ENCODE measurements around the gene KL. TPM values are rescaled to one million over a fixed set of nuclear protein-coding genes. Genes with fewer than 3 reads are reported as not detected.

Gene KL
- total RNA-seq (2022) (0.52 and 0.83 TPM in 2 replicates), Bru-seq, nascent RNA (percentile 27 among the genes with signal in this experiment), BruChase-seq, experiment 1, labeled RNA remaining after a 6-hour chase (percentile 22 among the genes with signal in this experiment), BruChase-seq, experiment 2, labeled RNA remaining after a 2-hour chase (percentile 15 among the genes with signal in this experiment)
- long read RNA-seq, result 0 reads

- CTCF ChIA-PET, result no interaction called here
- Mint-ChIP-seq H3K36me3 (ENCODE audit: insufficient read depth, unreplicated experiment) (peaks cover 8% of the 10 kb centered on the region), H3K9me3 (ENCODE audit: low read depth, unreplicated experiment) (peaks cover 3% of the 10 kb centered on the region), H3K27ac (ENCODE audit: unreplicated experiment) (no peak within 1 kb of the TSS), H3K27me3 (ENCODE audit: unreplicated experiment) (peaks cover 43% of the 10 kb centered on the region), H3K4me3 (ENCODE audit: low read depth, unreplicated experiment) (peak within 1 kb of the TSS; percentile 81), H3K4me1 (ENCODE audit: low read depth, unreplicated experiment) (peaks cover 8% of the 10 kb centered on the region)
- peak; percentile 26 for DNase-seq
- BruUV-seq (replicated peaks), result no TSS peak
- no peak for TF ChIP-seq CTCF (IDR thresholded peaks at IDR 0.05; ENCODE audit: unreplicated experiment)
- intact Hi-C loops (cut with micrococcal nuclease; ENCODE audit: unreplicated experiment), result no loop called here
Observed at GRCh38 chr13:33016414-33017322, at the start of gene KL. TSS of gene KL (plus strand) at chr13:33016423. CDS start at chr13:33016441, 18 bp downstream.

GRCh38 chr13:32967584-32968182 is 48.5 kb upstream of the KL start:
- Mint-ChIP-seq H3K27me3 (ENCODE audit: unreplicated experiment) (no peaks in the 10 kb centered on the region), H3K36me3 (ENCODE audit: insufficient read depth, unreplicated experiment) (no peaks in the 10 kb centered on the region), H3K4me3 (ENCODE audit: low read depth, unreplicated experiment) (no peak overlapping the region), H3K9me3 (ENCODE audit: low read depth, unreplicated experiment) (no peaks in the 10 kb centered on the region), H3K27ac (ENCODE audit: unreplicated experiment) (no peak overlapping the region), H3K4me1 (ENCODE audit: low read depth, unreplicated experiment) (no peaks in the 10 kb centered on the region)
- intact Hi-C loops (cut with micrococcal nuclease; ENCODE audit: unreplicated experiment), result no loop called here
- CTCF ChIA-PET, result no interaction called here
- no peak for TF ChIP-seq CTCF (IDR thresholded peaks at IDR 0.05; ENCODE audit: unreplicated experiment)
- no TSS peak for BruUV-seq (replicated peaks)
- no peak for DNase-seq

GRCh38 chr13:32968316-32968715 is 47.9 kb upstream of the KL start:
- Mint-ChIP-seq H3K27ac (ENCODE audit: unreplicated experiment) (no peak overlapping the region), H3K4me3 (ENCODE audit: low read depth, unreplicated experiment) (no peak overlapping the region), H3K9me3 (ENCODE audit: low read depth, unreplicated experiment) (no peaks in the 10 kb centered on the region), H3K4me1 (ENCODE audit: low read depth, unreplicated experiment) (no peaks in the 10 kb centered on the region), H3K36me3 (ENCODE audit: insufficient read depth, unreplicated experiment) (no peaks in the 10 kb centered on the region), H3K27me3 (ENCODE audit: unreplicated experiment) (no peaks in the 10 kb centered on the region)
- BruUV-seq (replicated peaks), result no TSS peak
- DNase-seq, result no peak
- CTCF ChIA-PET, result no interaction called here
- no peak for TF ChIP-seq CTCF (IDR thresholded peaks at IDR 0.05; ENCODE audit: unreplicated experiment)
- intact Hi-C loops (cut with micrococcal nuclease; ENCODE audit: unreplicated experiment), result no loop called here

GRCh38 chr13:32968793-32969192 is 47.4 kb upstream of the KL start:
- no peaks in the 10 kb centered on the region for H3K27me3 Mint-ChIP-seq (ENCODE audit: unreplicated experiment)
- no peak for DNase-seq
- CTCF ChIA-PET, result no interaction called here
- intact Hi-C loops (cut with micrococcal nuclease; ENCODE audit: unreplicated experiment), result no loop called here
- H3K27ac Mint-ChIP-seq (ENCODE audit: unreplicated experiment), result no peak overlapping the region
- no peak overlapping the region for H3K4me3 Mint-ChIP-seq (ENCODE audit: low read depth, unreplicated experiment)
- H3K4me1 Mint-ChIP-seq (ENCODE audit: low read depth, unreplicated experiment), result no peaks in the 10 kb centered on the region
- no TSS peak for BruUV-seq (replicated peaks)
- H3K36me3 Mint-ChIP-seq (ENCODE audit: insufficient read depth, unreplicated experiment), result no peaks in the 10 kb centered on the region
- no peak for TF ChIP-seq CTCF (IDR thresholded peaks at IDR 0.05; ENCODE audit: unreplicated experiment)
- H3K9me3 Mint-ChIP-seq (ENCODE audit: low read depth, unreplicated experiment), result no peaks in the 10 kb centered on the region
